Lower leg skin (tissue), 4 donors: ENCODE data around the gene ACVRL1. TPM values are rescaled to one million over a fixed set of nuclear protein-coding genes. Genes with fewer than 3 reads are reported as not detected.

ENCODE experiments used
- DNase-seq, 2 donors: peaks; one replicate each; pipeline ENCODE4 v3.0.0-alpha.2; 2019; ENCODE audit warnings: low spot score in 2 of 2
- H3K4me3 ChIP-seq: fragments of 200-600 bp; sonication (generic); 2 replicates; pipeline ENCODE4 v1.5.1; 2017; ENCODE audit warnings: mild to moderate bottlenecking, low read depth; ENCODE audit not compliant: poor library complexity, severe bottlenecking
- POLR2A ChIP-seq, 2 donors: fragments of 450-650 bp; IDR thresholded peaks; one replicate each; pipeline ENCODE4 v1.6.1; 2016 to 2017; ENCODE audit warnings: antibody characterized with exemption in 2 of 2, mild to moderate bottlenecking in 1 of 2, moderate library complexity in 1 of 2
- WGBS, 2 donors: methylation state at CpG; one replicate each; pipeline ENCODE4 v1.1.5; 2018; 5-methylcytosine and 5-hydroxymethylcytosine counted together
- intact Hi-C: fragments of 100-400 bp; cut with DNase I; formaldehyde crosslinking; loops from one replicate; pipeline ENCODE4 v1.15.0; 2023; ENCODE audit warnings: low total_unique reads
- total RNA-seq, 4 donors: library from RNA; depleted of rRNA; stranded (reverse); fragments of >200 nt; gene quantifications; one replicate each; pipeline ENCODE4 v1.1.0, GENCODE V29; 2016
- TF ChIP-seq, protein P1 (sequence below), 3 donors: fragments of 450-650 bp; IDR thresholded peaks; one replicate each; pipeline ENCODE4 v1.5.1; 2016; ENCODE audit warnings: antibody characterized with exemption in 3 of 3, mild to moderate bottlenecking in 3 of 3, moderate library complexity in 2 of 3

Gene ACVRL1
- total RNA-seq, 4 donors from 2014 or later = 12.9 to 99.8 (median 39.9) TPM

GRCh38 chr12:51908876-51909592 is 1.7 kb downstream of the ACVRL1 start:
- TF ChIP-seq, protein P1, sequence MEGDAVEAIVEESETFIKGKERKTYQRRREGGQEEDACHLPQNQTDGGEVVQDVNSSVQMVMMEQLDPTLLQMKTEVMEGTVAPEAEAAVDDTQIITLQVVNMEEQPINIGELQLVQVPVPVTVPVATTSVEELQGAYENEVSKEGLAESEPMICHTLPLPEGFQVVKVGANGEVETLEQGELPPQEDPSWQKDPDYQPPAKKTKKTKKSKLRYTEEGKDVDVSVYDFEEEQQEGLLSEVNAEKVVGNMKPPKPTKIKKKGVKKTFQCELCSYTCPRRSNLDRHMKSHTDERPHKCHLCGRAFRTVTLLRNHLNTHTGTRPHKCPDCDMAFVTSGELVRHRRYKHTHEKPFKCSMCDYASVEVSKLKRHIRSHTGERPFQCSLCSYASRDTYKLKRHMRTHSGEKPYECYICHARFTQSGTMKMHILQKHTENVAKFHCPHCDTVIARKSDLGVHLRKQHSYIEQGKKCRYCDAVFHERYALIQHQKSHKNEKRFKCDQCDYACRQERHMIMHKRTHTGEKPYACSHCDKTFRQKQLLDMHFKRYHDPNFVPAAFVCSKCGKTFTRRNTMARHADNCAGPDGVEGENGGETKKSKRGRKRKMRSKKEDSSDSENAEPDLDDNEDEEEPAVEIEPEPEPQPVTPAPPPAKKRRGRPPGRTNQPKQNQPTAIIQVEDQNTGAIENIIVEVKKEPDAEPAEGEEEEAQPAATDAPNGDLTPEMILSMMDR (IDR thresholded peaks at IDR 0.05) = no peak
- no peak for TF ChIP-seq POLR2A (IDR thresholded peaks at IDR 0.05)
- intact Hi-C loops = no loop called here
- no peak overlapping the region for H3K4me3 ChIP-seq
- peak in 1 of 2 donors; percentile 75 for DNase-seq
- WGBS, 2 donors = 80 to 83% methylated on average over 9 of the region's 9 CpGs

DNA sequence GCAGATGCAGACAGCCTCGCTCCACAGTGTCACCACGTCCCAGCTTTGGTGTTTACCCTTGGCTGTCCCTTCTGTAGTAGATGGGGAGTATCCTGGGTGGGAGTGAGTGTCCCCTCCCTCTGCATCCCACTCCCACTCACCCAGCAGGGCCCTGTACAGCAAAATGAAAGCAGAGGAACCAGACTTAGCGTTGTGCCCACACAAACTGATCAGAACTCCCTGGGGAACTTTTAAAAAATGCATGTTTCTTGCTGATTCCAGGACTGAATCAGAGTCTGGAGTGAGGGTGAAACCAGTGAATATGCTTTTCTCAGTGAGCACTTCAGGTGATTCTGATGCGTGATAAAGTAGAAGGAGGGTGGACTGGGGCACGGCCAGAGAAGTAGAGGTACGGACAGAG is 2.9 kb downstream of the ACVRL1 start:
- no peak overlapping the region for H3K4me3 ChIP-seq
- DNase-seq = peak in 1 of 2 donors; percentile 80
- intact Hi-C loops = no loop called here
- TF ChIP-seq, protein P1 (IDR thresholded peaks at IDR 0.05) = no peak
- TF ChIP-seq POLR2A (IDR thresholded peaks at IDR 0.05) = no peak
- 67 to 71% methylated on average over 6 of the region's 6 CpGs for whole genome bisulfite sequencing, 2 donors

- H3K4me3 ChIP-seq = no peak overlapping the region
- no peak for TF ChIP-seq POLR2A (IDR thresholded peaks at IDR 0.05)
- TF ChIP-seq, protein P1 (IDR thresholded peaks at IDR 0.05) = no peak
- WGBS, 2 donors = 68 to 84% methylated on average over 3 of the region's 3 CpGs
- peak in 1 of 2 donors; percentile 83 for DNase-seq
- intact Hi-C loops = no loop called here
Observed at GRCh38 chr12:51910691-51911090, 3.4 kb downstream of the ACVRL1 start.

GRCh38 chr12:51911307-51911706 is 4.0 kb downstream of the ACVRL1 start:
- no peak overlapping the region for H3K4me3 ChIP-seq
- TF ChIP-seq, protein P1 (IDR thresholded peaks at IDR 0.05) = no peak
- TF ChIP-seq POLR2A (IDR thresholded peaks at IDR 0.05) = no peak
- intact Hi-C loops = no loop called here

DNA sequence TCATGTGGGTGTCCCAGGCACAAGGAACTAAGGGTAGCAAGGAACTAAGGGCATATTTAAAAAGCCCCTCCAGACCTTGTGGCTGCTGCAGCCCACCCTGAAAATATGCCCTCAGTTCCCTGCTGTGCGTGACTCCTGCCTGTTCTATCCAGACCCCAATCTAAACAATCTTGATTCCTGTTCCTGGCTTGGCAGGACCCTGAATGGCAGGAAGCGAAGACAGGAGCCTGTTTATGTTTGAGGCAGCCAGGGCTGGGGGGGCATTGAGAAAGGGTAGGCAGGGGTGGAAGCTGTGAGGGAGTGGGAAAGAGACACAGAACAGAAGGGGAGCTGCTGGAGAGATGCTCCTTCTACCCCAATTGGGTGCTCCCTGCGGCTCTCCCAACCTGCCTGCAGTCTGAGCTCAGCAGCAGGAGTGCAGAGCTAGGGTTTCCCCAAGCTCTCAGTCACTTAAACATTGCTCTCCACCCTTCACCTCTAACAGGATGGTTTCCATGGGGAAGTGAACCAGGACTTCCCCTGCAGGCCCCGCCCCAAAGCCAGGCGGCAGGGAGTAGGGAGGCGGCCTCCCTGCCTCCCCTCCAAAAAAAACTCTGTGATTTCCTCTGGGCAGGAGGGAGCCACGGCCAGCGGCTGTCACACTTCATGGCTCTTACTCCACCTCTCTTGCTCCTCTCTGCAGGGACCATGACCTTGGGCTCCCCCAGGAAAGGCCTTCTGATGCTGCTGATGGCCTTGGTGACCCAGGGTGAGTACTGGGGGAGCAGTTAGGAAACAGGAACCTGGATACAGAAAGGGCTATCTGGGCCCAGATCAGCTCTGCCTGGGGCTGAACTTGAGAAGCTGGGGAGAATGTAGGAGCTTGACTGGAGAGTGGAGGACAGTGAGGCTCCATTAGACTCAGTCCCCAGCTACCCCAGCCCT is 4.7 kb downstream of the ACVRL1 start:
- 39 to 67% methylated on average over 8 of the region's 8 CpGs for WGBS, 2 donors
- H3K4me3 ChIP-seq = no peak overlapping the region
- intact Hi-C loops = no loop called here
- TF ChIP-seq POLR2A (IDR thresholded peaks at IDR 0.05) = no peak
- TF ChIP-seq, protein P1 (IDR thresholded peaks at IDR 0.05) = no peak
- peak in 1 of 2 donors; percentile 88 for DNase-seq

More at GRCh38 chr12:51911307-51911706, 4.0 kb downstream of the ACVRL1 start:
- DNase-seq = peak in 1 of 2 donors; percentile 79
- 71 to 80% methylated on average over 6 of the region's 6 CpGs for WGBS, 2 donors
